Ishikawa (cell line): ENCODE data around the gene HEMGN.

Source experiments
- CEBPB ChIP-seq: IDR thresholded peaks from 2 replicates; pipeline ENCODE4 v1.6.1; 2012
- CREB1 ChIP-seq: IDR thresholded peaks from 2 replicates; pipeline ENCODE4 v1.6.1; 2012; ENCODE audit warnings: low read depth
- EGR1 ChIP-seq: IDR thresholded peaks from 2 replicates; pipeline ENCODE4 v1.6.1; 2012
- EP300 ChIP-seq: IDR thresholded peaks from 2 replicates; pipeline ENCODE4 v1.6.1; 2012; ENCODE audit warnings: borderline replicate concordance
- FOXM1 ChIP-seq: IDR thresholded peaks from 2 replicates; pipeline ENCODE4 v1.6.1; 2012; ENCODE audit warnings: low read depth, borderline replicate concordance
- MAX ChIP-seq: IDR thresholded peaks from 2 replicates; pipeline ENCODE4 v1.6.1; 2012
- NFIC ChIP-seq: IDR thresholded peaks from 2 replicates; pipeline ENCODE4 v1.6.1; 2012
- RAD21 ChIP-seq: IDR thresholded peaks from 2 replicates; pipeline ENCODE4 v1.6.1; 2012; ENCODE audit warnings: low read depth
- TAF1 ChIP-seq: IDR thresholded peaks from 2 replicates; pipeline ENCODE4 v1.6.1; 2012; ENCODE audit warnings: low read depth, mild to moderate bottlenecking
- TCF12 ChIP-seq: IDR thresholded peaks from 2 replicates; pipeline ENCODE4 v1.6.1; 2012; ENCODE audit warnings: low read depth
- TEAD4 ChIP-seq: IDR thresholded peaks from 2 replicates; pipeline ENCODE4 v1.6.1; 2012
- YY1 ChIP-seq: IDR thresholded peaks from 2 replicates; pipeline ENCODE4 v1.6.1; 2012; ENCODE audit warnings: low read depth
- ZBTB7A ChIP-seq: IDR thresholded peaks from 2 replicates; pipeline ENCODE4 v1.6.1; 2012; ENCODE audit warnings: low read depth
- TF ChIP-seq, protein P1 (sequence below): IDR thresholded peaks from 2 replicates; pipeline ENCODE4 v1.6.1; 2012; ENCODE audit warnings: low read depth, mild to moderate bottlenecking
- TF ChIP-seq, protein P2 (sequence below): IDR thresholded peaks from 2 replicates; pipeline ENCODE4 v1.6.1; 2012

The HEMGN gene

DNA sequence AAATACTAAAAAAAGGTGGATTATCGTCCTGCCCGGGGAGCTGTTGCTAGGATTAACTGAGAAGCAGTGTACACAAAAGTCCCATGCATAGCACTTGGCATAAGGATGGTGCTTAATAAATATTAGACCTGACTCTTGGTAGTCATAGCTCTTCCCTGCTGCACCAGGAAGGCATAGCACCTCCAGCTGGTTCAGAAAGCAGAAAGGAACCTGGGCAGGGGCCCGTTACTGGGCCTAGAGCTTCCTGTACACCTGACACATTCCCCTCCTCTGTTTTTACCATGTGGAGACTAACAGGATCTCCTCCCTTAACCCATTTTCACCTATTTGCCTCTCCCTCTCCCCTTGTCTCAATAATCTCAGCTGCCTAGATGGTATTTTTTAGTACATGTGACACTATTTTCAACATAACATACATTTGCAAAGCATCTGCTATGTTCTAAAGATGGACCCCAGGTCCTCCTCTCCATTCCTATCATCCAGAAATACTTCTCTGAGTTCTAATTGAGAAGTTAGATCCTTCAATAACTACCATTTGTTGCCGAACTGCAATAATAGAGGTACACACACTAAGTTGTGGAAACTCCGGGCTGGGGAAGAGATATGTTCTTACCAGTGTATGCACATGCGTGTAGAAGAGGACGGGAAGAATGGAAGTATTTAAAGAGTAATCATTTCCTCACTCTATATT lies 42.0 kb upstream of the HEMGN start:
- TF ChIP-seq TCF12 (no peak), RAD21 (no peak)

DNA sequence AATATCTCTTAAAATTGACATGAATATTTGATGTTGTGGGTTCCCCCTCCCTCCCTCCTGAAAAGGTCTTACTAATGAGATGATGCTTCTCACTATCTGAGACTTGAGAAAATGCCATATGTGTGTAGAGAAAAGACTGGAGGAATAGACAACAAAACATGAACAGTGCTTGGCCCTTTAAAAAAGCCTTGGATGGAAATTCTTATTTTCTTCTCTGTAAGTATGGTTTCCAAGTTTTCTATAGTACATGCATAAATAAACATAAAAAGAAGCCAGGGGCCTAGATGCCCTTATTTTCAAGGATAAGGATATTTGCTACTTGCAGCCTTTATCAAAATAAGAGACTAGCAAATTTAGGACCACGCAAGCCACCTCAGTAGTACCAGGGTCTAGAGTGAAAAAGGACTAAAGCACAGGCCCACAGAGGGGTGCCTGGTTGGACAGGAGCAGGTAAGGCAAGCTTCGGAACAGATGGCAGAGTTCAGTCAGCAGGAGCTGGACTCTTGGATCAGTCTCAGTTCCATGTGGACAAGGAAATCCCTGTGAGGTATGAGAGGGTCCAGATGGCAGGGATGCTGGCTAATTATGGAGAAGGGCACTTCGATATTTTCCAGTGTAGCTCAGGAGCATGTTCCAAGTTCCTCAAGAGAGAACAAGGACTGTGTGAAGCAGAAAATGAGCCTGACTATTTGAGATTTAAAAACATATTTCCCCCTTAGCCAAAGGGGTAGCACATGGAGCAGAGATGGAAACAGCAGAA lies 40.6 kb upstream of the HEMGN start:
- TF ChIP-seq TEAD4 (no peak), NFIC (no peak), FOXM1 (no peak), YY1 (no peak), EGR1 (no peak), EP300 (no peak), TCF12 (no peak), TAF1 (no peak), RAD21 (no peak), MAX (no peak), ZBTB7A (no peak), CREB1 (no peak), CEBPB (no peak)
- TF ChIP-seq, protein P1, sequence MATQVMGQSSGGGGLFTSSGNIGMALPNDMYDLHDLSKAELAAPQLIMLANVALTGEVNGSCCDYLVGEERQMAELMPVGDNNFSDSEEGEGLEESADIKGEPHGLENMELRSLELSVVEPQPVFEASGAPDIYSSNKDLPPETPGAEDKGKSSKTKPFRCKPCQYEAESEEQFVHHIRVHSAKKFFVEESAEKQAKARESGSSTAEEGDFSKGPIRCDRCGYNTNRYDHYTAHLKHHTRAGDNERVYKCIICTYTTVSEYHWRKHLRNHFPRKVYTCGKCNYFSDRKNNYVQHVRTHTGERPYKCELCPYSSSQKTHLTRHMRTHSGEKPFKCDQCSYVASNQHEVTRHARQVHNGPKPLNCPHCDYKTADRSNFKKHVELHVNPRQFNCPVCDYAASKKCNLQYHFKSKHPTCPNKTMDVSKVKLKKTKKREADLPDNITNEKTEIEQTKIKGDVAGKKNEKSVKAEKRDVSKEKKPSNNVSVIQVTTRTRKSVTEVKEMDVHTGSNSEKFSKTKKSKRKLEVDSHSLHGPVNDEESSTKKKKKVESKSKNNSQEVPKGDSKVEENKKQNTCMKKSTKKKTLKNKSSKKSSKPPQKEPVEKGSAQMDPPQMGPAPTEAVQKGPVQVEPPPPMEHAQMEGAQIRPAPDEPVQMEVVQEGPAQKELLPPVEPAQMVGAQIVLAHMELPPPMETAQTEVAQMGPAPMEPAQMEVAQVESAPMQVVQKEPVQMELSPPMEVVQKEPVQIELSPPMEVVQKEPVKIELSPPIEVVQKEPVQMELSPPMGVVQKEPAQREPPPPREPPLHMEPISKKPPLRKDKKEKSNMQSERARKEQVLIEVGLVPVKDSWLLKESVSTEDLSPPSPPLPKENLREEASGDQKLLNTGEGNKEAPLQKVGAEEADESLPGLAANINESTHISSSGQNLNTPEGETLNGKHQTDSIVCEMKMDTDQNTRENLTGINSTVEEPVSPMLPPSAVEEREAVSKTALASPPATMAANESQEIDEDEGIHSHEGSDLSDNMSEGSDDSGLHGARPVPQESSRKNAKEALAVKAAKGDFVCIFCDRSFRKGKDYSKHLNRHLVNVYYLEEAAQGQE = no peak
- TF ChIP-seq, protein P2, sequence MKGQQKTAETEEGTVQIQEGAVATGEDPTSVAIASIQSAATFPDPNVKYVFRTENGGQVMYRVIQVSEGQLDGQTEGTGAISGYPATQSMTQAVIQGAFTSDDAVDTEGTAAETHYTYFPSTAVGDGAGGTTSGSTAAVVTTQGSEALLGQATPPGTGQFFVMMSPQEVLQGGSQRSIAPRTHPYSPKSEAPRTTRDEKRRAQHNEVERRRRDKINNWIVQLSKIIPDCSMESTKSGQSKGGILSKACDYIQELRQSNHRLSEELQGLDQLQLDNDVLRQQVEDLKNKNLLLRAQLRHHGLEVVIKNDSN = no peak

DNA sequence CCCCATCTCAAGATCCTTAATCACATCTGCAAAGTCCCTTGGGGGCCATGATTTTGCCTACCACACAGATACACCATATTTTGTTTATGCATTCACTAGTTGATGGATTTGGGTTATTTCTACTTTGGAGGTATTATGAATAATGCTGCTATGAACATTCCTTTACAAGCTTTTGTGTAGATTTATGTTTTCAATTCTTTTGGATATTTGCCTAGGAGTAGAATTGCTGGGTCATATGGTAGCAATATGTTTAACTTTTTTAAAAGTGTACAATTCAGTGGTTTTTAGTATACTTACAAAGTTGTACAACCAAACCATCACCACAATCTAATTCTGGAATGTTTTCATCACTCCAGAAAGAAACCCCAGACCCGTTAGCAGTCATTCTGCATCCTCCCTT lies 37.4 kb upstream of the HEMGN start:
- TF ChIP-seq CEBPB (no peak), YY1 (no peak), EGR1 (no peak), TAF1 (no peak)
- TF ChIP-seq, protein P2 = no peak

DNA sequence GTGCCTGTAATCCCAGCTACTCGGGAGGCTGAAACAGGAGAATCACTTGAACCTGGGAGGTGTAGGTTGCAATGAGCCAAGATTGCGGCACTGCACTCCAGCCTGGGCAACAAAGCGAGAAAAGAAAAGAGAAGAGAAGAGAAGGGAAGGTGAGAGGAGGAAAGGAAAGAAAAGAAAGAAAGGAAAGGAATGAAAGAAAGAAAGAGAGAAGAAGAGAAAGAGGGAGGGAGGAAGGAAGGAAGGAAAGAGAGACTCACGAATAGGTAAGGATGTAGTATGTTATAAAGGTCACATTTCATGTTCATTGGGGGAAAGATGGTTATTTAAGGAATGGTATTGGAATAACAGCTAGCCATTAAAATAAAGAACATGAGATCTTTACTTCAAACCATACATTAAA lies 34.8 kb upstream of the HEMGN start:
- TF ChIP-seq CEBPB (no peak), EGR1 (no peak), TCF12 (no peak), EP300 (no peak), ZBTB7A (no peak), YY1 (no peak), MAX (no peak), FOXM1 (no peak), RAD21 (no peak), NFIC (no peak), CREB1 (no peak), TEAD4 (no peak), TAF1 (no peak)
- TF ChIP-seq, protein P2 = no peak
- TF ChIP-seq, protein P1 = no peak

DNA sequence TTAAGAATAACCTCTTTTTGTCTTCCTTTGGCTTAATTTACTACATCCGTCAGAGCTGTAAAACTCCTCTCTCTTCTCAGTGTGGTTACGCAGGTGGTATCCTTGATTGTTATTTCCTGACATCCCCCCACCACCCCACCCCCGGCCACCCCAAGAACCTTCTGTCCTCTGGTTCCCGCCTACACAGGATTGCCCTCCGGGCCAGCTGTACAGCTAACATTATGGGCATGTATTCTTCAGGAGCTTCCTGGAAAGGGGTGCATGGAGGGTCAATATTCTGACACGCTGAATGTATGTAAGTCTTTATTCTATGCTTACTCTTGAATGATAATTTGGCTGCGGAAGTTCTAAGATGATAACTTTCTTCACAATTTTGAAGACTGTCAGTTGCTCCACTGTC lies 32.2 kb upstream of the HEMGN start:
- no peak for TF ChIP-seq TCF12
- TF ChIP-seq RAD21 = no peak
- TF ChIP-seq EGR1 = no peak
- TF ChIP-seq YY1 = no peak
- TF ChIP-seq NFIC = no peak
- no peak for TF ChIP-seq CREB1
- TF ChIP-seq, protein P1 = no peak
- no peak for TF ChIP-seq FOXM1
- TF ChIP-seq TAF1 = no peak
- TF ChIP-seq EP300 = no peak
- no peak for TF ChIP-seq ZBTB7A
- no peak for TF ChIP-seq CEBPB
- TF ChIP-seq, protein P2 = no peak
- TF ChIP-seq TEAD4 = no peak
- TF ChIP-seq MAX = no peak
